Measurements from ENCODE around the gene PKP1. TPM values are rescaled to one million over a fixed set of nuclear protein-coding genes. Genes with fewer than 3 reads are reported as not detected.

The PKP1 gene
- total RNA-seq, 1 donor: under 0.01 TPM

DNA sequence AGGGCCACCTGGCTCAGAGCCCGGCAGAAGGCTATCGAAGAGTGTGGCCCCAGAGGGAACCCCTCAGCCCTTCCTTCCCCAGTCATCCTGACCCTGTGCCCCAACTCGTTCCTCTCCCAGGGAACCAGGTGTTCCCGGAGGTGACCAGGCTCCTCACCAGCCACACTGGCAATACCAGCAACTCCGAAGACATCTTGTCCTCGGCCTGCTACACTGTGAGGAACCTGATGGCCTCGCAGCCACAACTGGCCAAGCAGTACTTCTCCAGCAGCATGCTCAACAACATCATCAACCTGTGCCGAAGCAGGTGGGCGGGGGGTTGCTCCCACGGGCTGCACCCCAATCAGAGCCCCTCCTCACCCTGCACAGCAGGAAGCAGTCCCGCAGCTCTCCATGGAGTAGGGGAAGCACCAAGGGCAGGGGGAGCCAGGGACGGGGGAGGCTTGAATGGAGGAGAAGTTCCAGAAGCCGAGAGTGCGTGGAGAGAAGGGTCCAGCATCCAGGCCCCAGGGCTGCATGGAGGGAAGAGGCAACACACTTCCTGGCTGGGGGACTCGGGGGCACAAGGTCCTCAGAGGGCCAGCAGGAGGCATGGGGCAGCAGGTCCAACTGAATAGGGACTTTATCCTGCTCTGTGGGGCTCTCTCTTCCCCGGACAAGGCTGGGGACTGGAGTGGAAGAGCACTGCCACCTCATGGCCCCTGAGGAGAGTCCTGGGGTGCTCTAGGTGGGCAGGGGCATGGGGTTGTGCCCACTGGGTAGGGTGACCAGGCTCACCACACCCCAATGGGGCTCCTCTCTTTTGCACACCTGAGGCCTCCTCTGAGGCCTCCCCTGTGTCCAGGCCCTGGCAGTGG lies 41.7 kb downstream of the PKP1 start:
- DNase-seq (ENCODE audit: low read depth in 2 of 3, low spot score in 2 of 3): no peak

DNA sequence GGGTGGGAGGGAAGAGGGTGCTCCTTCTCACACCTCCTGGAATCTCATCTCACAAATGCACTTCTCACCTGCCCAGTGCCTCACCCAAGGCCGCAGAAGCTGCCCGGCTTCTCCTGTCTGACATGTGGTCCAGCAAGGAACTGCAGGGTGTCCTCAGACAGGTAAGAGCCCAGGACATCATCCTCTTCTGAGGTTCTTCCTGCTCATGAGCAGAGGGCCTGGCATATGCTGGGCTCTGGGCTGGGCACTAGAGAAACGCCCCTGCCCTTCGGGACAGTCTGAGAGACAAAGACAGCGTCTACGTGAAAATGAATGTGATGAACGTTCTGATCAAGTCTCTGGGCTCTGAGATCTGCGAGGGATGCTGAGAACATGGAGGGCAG lies 42.4 kb downstream of the PKP1 start:
- DNase-seq (ENCODE audit: low read depth in 2 of 3, low spot score in 2 of 3): no peak

DNA sequence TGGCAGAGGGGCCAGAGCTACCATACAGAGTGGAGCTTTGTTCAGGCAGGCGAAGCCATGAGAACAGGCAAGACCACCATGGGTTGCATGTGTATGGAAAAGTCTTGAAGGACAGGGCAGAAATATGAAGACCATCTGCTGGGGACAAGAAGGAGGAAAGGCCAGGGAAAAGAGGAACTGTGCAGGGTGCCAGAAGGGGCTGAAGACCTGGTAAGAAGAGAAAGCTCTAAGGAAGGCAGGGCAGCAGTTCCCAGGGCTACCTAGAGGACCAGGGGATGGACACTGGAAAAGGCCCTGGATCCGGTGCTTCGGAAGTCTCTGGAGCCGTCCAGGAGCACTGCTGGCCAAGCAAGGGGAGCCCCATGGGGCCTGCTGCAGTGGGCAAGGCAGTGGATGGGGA lies 43.4 kb downstream of the PKP1 start:
- DNase-seq (ENCODE audit: low read depth in 2 of 3, low spot score in 2 of 3): no peak

DNA sequence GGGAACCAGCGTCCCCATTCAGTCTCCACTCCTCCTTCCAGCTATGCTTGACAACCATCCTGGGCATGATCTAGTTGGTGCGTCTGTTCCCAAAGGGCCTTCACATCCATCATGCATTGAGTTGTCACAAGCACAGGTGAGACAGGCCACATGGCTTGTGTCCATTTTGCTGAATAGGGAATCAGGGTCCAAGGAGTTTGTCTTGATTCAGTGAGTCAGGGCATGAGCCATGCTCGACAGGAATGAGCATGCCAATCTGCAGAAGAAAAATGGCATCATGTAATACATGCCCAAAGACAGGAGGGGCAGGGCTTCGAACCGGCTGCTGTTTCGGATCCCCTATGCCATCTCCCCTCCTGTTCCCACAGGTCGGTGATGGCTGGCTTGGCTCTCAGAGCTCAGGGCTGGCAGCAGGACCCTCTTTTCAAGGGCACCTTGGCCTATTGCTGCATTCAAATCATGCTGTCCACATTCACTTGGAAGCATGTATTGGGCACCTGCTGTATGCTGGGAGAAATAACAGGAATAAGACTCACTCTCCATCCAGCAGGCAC lies 44.5 kb downstream of the PKP1 start:
- no peak for DNase-seq (ENCODE audit: low read depth in 2 of 3, low spot score in 2 of 3)

DNA sequence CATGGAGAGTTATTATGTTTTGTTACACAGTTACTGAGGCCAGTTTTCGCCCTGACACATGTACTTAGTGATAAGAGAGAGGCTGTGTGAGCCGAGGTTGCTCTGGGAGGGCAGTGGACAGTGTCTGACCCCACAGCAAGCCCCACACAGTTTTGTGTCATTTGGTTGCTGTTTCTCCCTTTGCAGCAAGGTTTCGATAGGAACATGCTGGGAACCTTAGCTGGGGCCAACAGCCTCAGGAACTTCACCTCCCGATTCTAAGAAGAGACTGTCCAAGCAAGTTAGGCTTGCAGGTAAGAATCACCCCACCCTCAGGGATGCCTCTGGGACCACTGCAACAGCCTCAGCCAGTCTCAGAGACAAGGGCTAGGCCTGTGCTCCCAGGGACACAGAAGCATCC lies 45.3 kb downstream of the PKP1 start:
- no peak for DNase-seq (ENCODE audit: low read depth in 2 of 3, low spot score in 2 of 3)

DNA sequence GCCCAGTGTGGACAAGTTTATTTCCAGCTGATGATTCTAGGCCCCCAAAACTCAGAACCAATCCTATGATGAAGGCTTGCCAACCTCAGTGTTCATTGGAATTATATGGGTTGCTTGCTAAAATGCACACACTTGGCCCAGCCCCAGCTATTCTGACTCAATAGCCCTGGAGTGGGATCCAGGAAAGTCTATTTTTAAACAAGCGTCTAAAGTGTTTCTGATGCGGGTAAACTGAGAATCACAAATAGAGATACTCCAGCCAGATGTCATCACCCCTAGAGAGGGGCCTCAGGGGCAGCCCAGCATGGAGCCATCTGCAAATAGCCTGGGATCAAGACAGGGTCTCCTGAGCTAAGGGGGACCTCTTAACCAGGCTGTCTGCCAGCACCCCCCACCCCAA lies 46.0 kb downstream of the PKP1 start:
- no peak for DNase-seq (ENCODE audit: low read depth in 2 of 3, low spot score in 2 of 3)

DNA sequence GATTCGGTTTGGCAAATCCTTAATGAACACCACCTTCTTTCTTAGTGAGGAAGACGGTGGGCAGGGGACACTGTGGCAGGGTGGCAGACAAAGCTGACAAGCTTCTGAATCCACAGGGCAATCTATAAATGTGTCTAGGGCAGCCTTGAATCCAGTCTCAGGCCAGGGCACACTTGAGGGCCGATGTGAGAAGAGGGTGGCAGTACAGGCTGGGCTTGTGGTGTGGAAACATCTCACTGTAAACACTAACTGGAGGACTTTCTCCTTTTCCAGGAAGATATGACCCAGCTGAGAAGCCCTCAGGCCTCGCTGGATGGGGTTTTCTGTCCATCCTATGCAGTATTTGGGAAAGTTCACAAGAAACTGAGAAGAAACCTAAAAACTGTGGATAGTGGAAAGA lies 46.5 kb downstream of the PKP1 start:
- no peak for DNase-seq (ENCODE audit: low read depth in 2 of 3, low spot score in 2 of 3)

DNA sequence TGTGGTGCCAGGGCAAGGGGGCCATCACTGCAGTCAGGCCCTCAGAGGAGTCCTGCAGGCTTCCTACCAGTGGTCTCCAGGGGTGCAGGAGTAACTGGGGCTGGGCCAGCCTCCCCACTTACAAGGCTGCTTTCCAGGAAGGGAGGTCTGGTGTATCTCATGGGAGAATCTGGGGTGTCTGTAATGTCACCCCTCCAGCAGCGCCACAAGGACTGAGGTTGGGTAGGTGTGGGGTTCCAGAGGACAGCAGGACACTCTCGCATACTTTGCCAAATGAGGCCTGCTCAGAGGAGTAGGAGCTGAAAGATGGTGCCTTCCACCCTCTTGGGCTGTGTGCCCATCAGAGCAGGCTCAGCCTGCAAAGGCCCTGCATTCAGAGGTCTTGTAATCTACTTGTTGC lies 47.2 kb downstream of the PKP1 start:
- DNase-seq (ENCODE audit: low read depth in 2 of 3, low spot score in 2 of 3): no peak

DNA sequence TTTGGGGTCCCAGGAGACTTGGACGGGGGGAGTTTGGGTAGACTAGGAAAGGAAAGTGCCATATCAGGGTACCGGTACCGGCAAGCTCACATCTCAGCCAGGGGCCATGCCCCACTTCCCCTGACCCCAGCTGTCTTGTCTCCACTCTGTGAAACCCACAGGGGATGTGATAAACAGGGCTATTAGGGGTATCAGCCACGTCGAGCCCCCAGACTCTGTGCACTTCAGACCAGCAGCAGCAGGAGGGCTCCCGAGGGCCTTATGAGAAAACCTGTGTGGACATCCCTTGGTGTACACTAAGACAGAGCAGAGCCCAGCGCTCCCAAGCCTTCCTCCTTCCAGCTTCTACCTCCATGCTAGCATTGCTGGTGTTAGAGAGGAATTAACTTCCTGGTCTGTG lies 47.9 kb downstream of the PKP1 start:
- no peak for DNase-seq (ENCODE audit: low read depth in 2 of 3, low spot score in 2 of 3)

DNA sequence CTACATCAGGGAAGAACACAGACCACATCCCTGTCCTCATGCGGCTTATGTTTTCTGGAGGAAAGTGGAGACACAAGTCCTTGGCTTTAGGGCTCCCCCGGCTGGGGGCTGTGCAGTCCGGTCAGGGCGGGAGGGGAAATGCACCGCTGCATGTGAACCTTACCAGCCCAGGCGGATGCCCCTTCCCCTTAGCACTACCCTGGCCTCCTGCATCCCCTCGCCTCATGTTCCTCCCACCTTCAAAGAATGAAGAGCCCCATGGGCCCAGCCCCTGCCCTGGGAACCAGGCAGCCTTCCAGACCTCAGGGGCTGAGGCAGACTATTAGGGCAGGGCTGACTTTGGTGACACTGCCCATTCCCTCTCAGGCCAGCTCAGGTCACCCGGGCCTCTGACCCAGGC lies 48.7 kb downstream of the PKP1 start:
- DNase-seq (ENCODE audit: low read depth in 2 of 3, low spot score in 2 of 3): no peak

DNA sequence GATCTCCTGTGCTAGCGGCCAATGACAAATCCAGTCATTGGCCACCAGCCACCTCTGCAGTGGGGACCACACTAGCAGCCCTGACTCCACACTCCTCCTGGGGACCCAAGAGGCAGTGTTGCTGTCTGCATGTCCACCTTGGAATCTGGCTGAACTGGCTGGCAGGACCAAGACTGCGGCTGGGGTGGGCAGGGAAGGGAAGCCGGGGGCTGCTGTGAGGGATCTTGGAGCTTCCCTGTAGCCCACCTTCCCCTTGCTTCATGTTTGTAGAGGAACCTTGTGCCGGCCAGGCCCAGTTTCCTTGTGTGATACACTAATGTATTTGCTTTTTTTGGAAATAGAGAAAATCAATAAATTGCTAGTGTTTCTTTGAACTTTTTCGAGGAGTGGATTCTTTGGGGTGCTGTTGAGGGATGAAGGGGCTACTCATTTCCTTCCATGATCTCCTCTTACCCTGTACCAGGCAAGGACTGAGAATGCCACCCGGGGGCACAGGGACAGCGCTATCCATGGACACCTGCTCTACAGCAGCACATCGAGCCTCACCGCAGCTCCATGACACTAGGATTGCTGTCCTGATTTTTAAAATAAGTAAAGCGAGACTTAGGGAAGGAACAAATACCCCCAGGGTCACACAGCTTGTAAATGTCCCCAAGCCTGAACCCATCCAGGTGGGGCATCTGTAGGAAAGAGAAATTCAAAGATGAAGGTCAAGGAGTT lies 49.5 kb downstream of the PKP1 start:
- no peak for DNase-seq (ENCODE audit: low read depth in 2 of 3, low spot score in 2 of 3)

DNA sequence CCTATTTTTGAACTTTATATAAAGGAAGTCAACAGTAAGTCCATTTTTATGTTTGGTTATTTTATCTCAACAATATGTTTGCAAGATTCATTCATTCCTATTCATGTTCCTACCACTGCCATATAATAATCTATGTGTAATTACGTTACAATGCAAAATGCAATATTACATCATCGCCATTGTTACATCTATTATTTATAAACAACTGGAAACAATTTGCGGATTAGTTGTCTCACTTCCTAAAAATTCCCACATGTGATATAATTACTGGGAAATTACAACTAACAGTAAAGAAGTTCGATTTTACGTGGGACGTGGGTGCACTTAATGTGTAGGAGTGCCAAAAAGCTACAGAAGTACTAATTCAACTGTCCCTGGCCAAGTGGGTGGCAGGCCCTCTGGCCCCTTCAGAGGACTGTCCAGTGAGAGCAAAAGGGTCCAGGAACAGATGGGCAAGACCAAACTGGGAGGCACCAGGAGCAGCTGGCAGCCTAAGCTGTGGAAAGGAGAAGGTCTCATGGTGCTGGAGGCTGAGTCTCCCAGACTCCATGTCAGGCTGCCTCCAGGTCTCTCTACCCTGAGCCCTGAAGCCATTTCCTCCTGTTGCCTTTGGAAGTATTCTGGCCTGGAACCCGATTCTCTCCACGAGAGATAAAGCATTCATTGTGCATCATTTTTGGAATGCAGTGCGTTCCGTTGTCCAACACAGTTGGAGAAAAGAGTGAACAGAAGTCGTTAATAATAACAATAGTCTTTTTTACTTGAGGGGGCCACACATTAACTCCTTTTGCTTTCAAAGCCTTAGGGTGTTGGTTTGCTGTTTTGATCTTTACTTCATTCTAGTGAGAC lies 51.2 kb downstream of the PKP1 start:
- no peak for DNase-seq (ENCODE audit: low read depth in 2 of 3, low spot score in 2 of 3)

DNA sequence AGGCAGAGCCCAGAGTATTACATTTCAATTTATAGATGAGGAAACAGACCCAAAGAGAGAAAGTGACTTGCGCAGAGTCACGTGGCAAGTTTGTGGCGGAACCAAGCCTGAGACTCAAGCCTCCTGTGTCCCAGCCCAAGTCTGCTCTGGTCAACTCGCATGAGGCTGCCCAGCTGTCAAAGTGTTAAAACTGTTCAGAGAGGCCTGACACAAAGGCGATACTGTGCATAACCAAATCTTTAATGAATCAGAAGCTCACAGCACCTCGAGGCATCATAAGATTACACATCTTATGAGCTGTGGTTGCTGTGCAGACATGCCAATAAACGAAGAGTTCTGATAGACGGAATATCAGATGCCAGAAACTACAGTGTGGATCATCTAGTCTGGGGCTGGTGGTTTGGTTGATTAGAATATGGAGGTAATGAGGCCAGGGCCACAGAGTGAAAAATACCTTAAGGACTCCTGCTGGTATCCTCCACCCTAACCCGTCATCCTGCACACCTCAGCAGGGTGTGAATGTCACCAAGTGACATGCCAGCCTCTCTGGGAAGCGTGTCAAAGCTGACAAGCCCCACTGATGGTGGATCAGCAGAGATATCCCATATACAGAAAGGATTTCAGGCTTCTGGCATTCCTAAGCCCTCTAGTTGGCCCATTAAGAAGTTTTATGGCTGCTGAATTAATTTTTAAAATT lies 52.0 kb downstream of the PKP1 start:
- DNase-seq (ENCODE audit: low read depth in 2 of 3, low spot score in 2 of 3): no peak

DNA sequence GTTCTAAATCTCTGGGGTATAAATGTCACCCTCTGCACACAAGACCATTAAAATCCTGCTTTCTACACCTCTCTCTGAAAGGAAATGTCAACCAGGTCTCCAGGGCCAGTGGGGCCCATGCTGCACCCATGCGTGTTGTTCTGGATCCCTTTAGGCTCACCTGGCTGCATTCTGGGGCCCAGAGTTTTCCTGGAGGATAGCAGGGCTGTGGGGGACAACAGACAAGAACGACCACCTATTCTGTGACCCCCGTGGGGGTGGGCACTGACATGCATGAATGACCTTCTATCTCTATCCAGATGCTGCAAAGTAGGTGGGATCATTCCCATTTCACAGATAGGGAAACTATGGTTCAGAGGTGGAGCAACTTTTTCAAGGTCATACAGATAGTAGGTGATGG lies 52.6 kb downstream of the PKP1 start:
- DNase-seq (ENCODE audit: low read depth in 2 of 3, low spot score in 2 of 3): no peak

DNA sequence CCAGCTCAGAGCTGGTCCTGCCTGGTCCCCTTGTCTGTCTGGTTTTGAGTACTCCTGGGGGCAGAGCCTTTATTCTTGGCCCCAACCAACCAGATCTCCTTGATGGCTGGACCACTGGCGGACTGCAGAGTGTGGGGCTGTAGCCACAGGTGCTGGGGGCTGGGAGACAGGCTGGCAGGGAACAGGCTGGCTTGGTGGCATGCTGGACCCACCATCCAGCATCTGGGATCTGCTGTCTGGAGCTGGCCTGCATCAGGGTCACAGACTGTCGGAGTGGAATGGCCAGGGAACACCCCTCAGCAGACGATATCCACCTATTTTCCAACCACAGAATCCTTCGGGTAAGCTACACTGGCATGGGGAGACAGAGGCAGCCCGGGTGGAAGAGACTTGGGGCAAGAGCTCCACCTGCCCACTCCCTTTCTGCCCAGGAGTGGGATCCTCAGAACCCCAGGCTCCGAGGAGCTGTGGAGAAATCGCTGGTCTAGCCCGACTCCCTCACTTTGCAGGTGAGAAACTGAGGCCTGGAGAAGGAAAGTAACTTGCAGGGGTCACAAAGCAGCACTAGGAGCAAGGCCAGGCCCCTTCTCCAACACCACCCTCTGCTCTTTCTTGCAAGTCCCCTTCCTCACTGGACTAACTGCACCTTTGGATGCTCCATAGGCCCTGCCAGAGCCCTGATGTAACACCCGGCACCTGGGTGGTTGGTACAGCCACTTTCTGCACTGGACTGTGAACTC lies 53.6 kb downstream of the PKP1 start:
- DNase-seq (ENCODE audit: low read depth in 2 of 3, low spot score in 2 of 3): no peak

DNA sequence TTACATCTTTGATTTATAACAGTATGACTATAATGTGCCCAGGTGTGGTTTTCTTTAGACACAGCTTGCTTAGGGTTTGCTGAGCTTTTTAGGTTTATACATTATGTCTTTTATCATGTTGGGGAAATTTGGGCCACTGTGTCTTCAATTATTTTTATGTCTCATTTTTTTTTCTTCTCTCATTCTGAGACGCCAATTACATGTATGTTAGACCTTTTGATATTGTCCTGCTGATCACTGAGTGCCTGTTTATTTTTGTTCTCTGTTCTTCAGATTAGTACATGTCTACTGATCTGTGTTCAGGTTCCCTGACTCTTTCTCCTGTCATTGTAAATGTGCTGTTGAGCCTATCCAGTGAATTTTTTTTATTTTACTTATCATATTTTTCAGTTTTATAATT lies 58.1 kb downstream of the PKP1 start:
- DNase-seq (ENCODE audit: low read depth in 2 of 3, low spot score in 2 of 3): no peak

DNA sequence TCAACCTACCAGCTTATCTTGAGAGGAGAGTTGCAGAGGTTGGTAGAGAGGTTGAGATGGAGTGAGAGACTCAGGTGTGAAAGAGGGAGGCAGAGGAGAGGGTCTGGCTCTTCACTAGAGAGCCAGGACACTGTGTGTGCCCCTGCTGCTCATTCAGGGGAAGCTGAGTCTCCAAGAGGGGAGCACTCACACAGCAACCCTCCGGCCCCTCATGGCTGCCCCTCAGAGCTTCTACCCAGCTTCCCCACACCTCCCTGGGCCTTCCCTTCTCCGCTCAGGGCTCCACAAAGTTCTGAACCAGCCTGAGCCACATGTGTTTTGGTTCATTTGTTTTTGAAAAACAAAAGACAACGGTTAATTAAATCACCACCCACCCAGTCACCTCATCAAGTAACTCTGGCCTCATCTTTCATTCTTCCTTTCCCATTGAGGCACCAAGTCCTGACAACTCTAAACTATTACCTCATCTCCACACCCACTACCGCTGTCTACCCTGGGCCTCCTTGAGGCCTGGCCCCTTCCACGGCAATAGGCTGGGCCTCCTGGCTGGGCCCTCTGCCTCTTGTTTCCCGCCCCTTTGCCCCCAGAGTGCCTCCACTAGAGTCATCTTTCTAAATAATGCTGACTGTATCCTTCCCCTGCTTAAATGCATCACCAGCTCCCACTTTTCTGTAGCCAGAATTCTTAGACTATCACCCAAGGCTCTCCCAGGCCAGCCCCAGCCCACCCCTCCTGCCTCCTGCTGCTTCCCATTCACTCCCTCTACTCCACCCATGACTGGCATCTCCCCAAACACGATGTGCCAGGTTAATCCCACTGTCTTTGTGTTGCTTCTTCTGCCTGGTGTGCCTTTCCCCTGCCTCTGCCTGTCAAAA lies 61.1 kb downstream of the PKP1 start:
- DNase-seq (ENCODE audit: low read depth in 2 of 3, low spot score in 2 of 3): no peak

DNA sequence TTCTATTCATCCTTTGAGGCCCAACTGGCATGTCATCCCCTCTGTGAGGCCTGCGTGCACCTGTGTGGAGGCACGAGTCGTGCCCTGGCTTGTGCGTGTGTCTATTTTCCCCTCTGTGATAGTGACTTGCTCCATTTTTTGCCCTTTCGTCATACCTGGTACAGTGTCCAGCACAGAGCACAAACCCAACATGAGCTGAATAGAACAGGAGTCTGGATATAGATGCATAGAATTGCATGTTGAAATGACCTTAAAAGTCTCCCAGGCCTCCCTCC lies 61.7 kb downstream of the PKP1 start:
- no peak for DNase-seq (ENCODE audit: low read depth in 2 of 3, low spot score in 2 of 3)

DNA sequence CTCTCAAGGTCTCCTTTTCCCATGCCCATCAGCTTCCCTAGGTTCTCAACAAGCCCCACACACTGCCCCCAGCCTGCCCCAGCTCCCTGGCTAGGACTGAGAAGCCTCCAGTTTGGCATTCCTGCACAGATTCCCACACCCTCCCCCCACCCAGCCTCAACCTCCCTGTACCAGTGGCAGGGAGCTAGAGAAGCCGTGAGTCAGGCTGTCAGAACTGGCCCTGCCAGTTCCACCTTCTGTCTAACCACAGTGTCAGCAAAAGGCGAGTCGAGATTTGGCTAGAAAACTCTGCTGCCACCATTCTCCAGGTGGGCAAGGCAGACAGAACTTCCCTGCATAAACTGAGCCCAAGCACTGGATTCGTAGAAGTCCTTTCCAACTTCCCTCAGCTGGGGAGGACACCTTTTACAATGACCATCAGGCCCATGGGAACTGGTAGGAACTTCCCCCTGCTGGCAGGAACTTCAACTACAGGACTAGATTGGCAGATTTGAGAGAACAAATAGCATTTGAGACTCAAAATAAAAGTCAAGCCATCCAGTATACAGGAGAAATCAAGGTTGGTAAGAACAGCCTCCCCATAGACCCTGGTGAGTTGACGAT lies 63.1 kb downstream of the PKP1 start:
- DNase-seq (ENCODE audit: low read depth in 2 of 3, low spot score in 2 of 3): peak in 2 of 3 donors; percentile 14 to 28
